GM12878 (cell line): ENCODE results near the gene CTIF. TPM values are rescaled to one million over a fixed set of nuclear protein-coding genes. Genes with fewer than 3 reads are reported as not detected.
A peak's percentile ranks its signal among the peaks of the same experiment; 100 is the strongest.

ENCODE experiments used
- ATAC-seq: fragments of 200-7000 bp; cut with Tn5 transposase; 3 replicates; pipeline ENCODE4 v1.9.1; 2020; ENCODE audit warnings: mild to moderate bottlenecking, moderate library complexity
- BruUV-seq: library from RNA; stranded (reverse); fragments of 400-500 nt; replicated peaks from 2 replicates; lab custom pipeline; 2021; lab: Mats Ljungman, UMichigan
- CTCF ChIA-PET: fragments of 300-600 bp; sonication (Branson Sonifier 250); formaldehyde crosslinking; extraction: SDS; loops from one replicate; lab custom pipeline; 2021; ENCODE audit warnings: inconsistent platforms; lab: Yijun Ruan, JAX
- POLR2A ChIA-PET: fragments of 350-600 bp; formaldehyde crosslinking; extraction: SDS; loops from one replicate; lab custom pipeline; 2021; ENCODE audit warnings: inconsistent platforms; lab: Charles Lee
- RAD21 ChIA-PET: fragments of 300-600 bp; sonication (Branson Sonifier 250); formaldehyde crosslinking; loops from one replicate; lab custom pipeline; 2023; ENCODE audit warnings: antibody characterized with exemption; ENCODE audit not compliant: unreplicated experiment; lab: Charles Lee
- SMC1A ChIA-PET: fragments of 300-600 bp; sonication (Branson Sonifier 250); formaldehyde crosslinking; loops from one replicate; lab custom pipeline; 2023; ENCODE audit not compliant: unreplicated experiment, uncharacterized antibody; lab: Charles Lee
- DNase-seq: peaks from one replicate; pipeline ENCODE4 v3.0.0-alpha.2; 2011; ENCODE audit warnings: low read depth, low spot score
- FAIRE-seq: peaks from 3 replicates; lab custom pipeline; 2011; peaks lifted over from hg19 to GRCh38; lab: Jason Lieb, UNC
- H2AFZ ChIP-seq: 2 replicates; pipeline ENCODE4 v1.6.0; 2011; ENCODE audit warnings: low read depth, low read length, control low read depth; ENCODE audit not compliant: control insufficient read depth
- H3K27ac ChIP-seq: 2 replicates; pipeline ENCODE4 v1.5.1; 2011; ENCODE audit warnings: control low read depth; ENCODE audit not compliant: control insufficient read depth, insufficient read depth
- H3K27me3 ChIP-seq, 2 experiments: replicated peaks in 1 of 2; 2 replicates each; pipeline versions ENCODE4 v1.6.0 to v1.6.1; 2011; ENCODE audit warnings: low read length in 1 of 2; ENCODE audit not compliant: control insufficient read depth in 2 of 2, insufficient read depth in 2 of 2
- H3K36me3 ChIP-seq, 2 experiments: 2 replicates each; pipeline ENCODE4 v1.5.1; 2011; ENCODE audit warnings: low read length in 1 of 2; ENCODE audit not compliant: control insufficient read depth in 2 of 2, insufficient read depth in 2 of 2
- H3K4me1 ChIP-seq: 2 replicates; pipeline ENCODE4 v1.6.1; 2011; ENCODE audit warnings: mild to moderate bottlenecking, low read length, moderate library complexity, mixed read lengths; ENCODE audit not compliant: control insufficient read depth, insufficient read depth
- H3K4me2 ChIP-seq: 2 replicates; pipeline ENCODE4 v1.6.0; 2011; ENCODE audit warnings: control low read depth; ENCODE audit not compliant: control insufficient read depth, insufficient read depth
- H3K4me3 ChIP-seq: fragments of 200-600 bp; sonication (generic); 2 replicates; pipeline ENCODE4 v1.5.1; 2016
- H3K79me2 ChIP-seq: 2 replicates; pipeline ENCODE4 v1.6.0; 2011; ENCODE audit warnings: low read length; ENCODE audit not compliant: control insufficient read depth, insufficient read depth
- H3K9ac ChIP-seq: 2 replicates; pipeline ENCODE4 v1.8.0; 2011; ENCODE audit warnings: low read length, control low read depth, mixed read lengths; ENCODE audit not compliant: control insufficient read depth, insufficient read depth
- H3K9me3 ChIP-seq: replicated peaks from 3 replicates; pipeline ENCODE4 v1.5.1; 2011; ENCODE audit warnings: mild to moderate bottlenecking, low read length; ENCODE audit not compliant: control insufficient read depth, insufficient read depth
- H4K20me1 ChIP-seq: 2 replicates; pipeline ENCODE4 v1.6.0; 2011; ENCODE audit not compliant: control insufficient read depth, insufficient read depth
- ASH2L ChIP-seq: fragments of 300-600, 200-600 bp; sonication (generic); IDR thresholded peaks from 2 replicates; pipeline ENCODE4 v1.6.1; 2017; ENCODE audit warnings: low read depth, mild to moderate bottlenecking, borderline replicate concordance
- CBX5 ChIP-seq: sonication (generic); IDR thresholded peaks from 2 replicates; pipeline ENCODE4 v1.6.1; 2016; ENCODE audit warnings: low read depth, moderate library complexity, mild to moderate bottlenecking, inconsistent platforms
- DPF2 ChIP-seq: fragments of 450-650 bp; IDR thresholded peaks from 2 replicates; pipeline ENCODE4 v1.6.1; 2017; ENCODE audit warnings: mild to moderate bottlenecking
- IKZF2 ChIP-seq, 2 experiments: fragments of 450-650 bp; IDR thresholded peaks; 2 replicates each; pipeline ENCODE4 v1.6.1; 2017; ENCODE audit warnings: mild to moderate bottlenecking in 2 of 2, moderate library complexity in 2 of 2
- MYB ChIP-seq: fragments of 150-350 bp; IDR thresholded peaks from 2 replicates; pipeline ENCODE4 v1.6.1; 2014; ENCODE audit warnings: mild to moderate bottlenecking, low read depth, low read length, borderline replicate concordance
- RELA ChIP-seq: fragments of 450-650 bp; IDR thresholded peaks from 2 replicates; pipeline ENCODE4 v1.8.0; 2014; ENCODE audit warnings: borderline replicate concordance; ENCODE audit not compliant: partially characterized antibody
- SPI1 ChIP-seq: IDR thresholded peaks from 2 replicates; pipeline ENCODE4 v1.6.1; 2011; ENCODE audit warnings: low read depth, mild to moderate bottlenecking, low read length, moderate library complexity, borderline replicate concordance; ENCODE audit not compliant: insufficient read depth
- SREBF2 ChIP-seq: IDR thresholded peaks from 2 replicates; pipeline ENCODE4 v1.6.1; 2012; ENCODE audit warnings: mild to moderate bottlenecking, low read length
- WGBS: methylation state at CpG from one replicate; pipeline ENCODE4 v1.1.6; 2016; ENCODE audit warnings: low lambda C conversion rate; ENCODE audit not compliant: insufficient replicate concordance, insufficient coverage; ENCODE audit errors: missing lambda C conversion rate; 5-methylcytosine and 5-hydroxymethylcytosine counted together
- in situ Hi-C: fragments of 300-500 bp; cut with MboI; formaldehyde crosslinking; loops from 9 replicates; pipeline ENCODE4 v1.14.3; 2018; ENCODE audit warnings: mixed read lengths
- intact Hi-C: fragments of 100-400 bp; cut with micrococcal nuclease; formaldehyde crosslinking; loops from one replicate; pipeline ENCODE4 v1.14.2; 2022; ENCODE audit not compliant: unreplicated experiment
- polyA plus RNA-seq, 11 experiments: library from polyadenylated mRNA; depleted of rRNA in 4 of 11; unstranded in 6 of 11; stranded (reverse) in 5 of 11; fragments of >200 nt; fragmentation: Nextera tagmentation in 4 of 11; fragmentation: Illumina TruSeq in 1 of 11; extraction: Ambion mirVana in 4 of 11; extraction: Trizol in 1 of 11; gene quantifications; 1 replicate in 1 of 11; 2 replicates in 10 of 11; pipeline versions ENCODE4 v1.2.1 to v1.2.3, GENCODE V29; 2011 to 2016; ENCODE audit warnings: inconsistent platforms in 2 of 11, missing spikeins in 2 of 11, low read depth in 1 of 11
- total RNA-seq, 4 experiments: library from RNA; depleted of rRNA in 3 of 4; stranded (reverse); fragments of >200 nt in 3 of 4; fragmentation: Illumina TruSeq in 1 of 4; extraction: Trizol in 1 of 4; gene quantifications; 2 replicates each; pipeline versions ENCODE4 v1.2.1 to v1.2.3, GENCODE V29; 2013 to 2021
- TF ChIP-seq, protein P1 (sequence below): fragments of 450-650 bp; IDR thresholded peaks from 2 replicates; pipeline ENCODE4 v1.6.1; 2018; ENCODE audit warnings: mild to moderate bottlenecking, low read depth, moderate library complexity; ENCODE audit not compliant: partially characterized antibody
- TF ChIP-seq, protein P2 (sequence below): fragments of 450-650 bp; IDR thresholded peaks from 2 replicates; pipeline ENCODE4 v1.6.1; 2014; ENCODE audit warnings: mild to moderate bottlenecking
- TF ChIP-seq, protein P3 (sequence below): IDR thresholded peaks from 2 replicates; pipeline ENCODE4 v1.6.1; 2012; ENCODE audit warnings: low read length, inconsistent platforms
- TF ChIP-seq, protein P4 (sequence below): IDR thresholded peaks from 2 replicates; pipeline ENCODE4 v1.6.1; 2012; ENCODE audit warnings: low read depth, low read length, improper control_type of control experiment

Gene CTIF
- total and polyA plus RNA-seq, 10 of the 15 experiments (the other 5 are each of a cell fraction or from before 2014, with no cell fraction given): 0.06 to 11.6 (median 2.5) TPM

DNA sequence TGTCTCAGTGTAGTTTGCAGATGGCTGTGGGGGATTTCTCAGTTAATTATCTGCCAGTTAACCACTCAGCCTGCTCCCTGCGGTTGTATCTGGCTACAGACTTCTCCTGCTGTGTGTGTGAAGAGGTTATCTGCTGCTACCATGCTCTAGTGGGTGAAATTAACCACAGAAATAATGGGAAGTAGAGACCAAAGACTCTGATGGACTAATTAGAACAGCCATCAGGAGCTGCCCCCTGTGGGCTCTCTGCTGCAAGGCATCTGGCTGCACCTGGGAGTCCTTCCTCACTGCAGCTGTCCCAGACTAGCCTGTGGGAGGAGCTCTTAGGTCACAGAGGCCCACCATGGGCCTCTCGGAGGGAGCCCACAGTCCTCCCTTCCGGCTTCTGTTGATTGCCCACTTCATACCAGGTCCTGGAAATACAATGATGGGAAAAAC lies 66.6 kb downstream of the CTIF start (continued):
- TF ChIP-seq, protein P1, sequence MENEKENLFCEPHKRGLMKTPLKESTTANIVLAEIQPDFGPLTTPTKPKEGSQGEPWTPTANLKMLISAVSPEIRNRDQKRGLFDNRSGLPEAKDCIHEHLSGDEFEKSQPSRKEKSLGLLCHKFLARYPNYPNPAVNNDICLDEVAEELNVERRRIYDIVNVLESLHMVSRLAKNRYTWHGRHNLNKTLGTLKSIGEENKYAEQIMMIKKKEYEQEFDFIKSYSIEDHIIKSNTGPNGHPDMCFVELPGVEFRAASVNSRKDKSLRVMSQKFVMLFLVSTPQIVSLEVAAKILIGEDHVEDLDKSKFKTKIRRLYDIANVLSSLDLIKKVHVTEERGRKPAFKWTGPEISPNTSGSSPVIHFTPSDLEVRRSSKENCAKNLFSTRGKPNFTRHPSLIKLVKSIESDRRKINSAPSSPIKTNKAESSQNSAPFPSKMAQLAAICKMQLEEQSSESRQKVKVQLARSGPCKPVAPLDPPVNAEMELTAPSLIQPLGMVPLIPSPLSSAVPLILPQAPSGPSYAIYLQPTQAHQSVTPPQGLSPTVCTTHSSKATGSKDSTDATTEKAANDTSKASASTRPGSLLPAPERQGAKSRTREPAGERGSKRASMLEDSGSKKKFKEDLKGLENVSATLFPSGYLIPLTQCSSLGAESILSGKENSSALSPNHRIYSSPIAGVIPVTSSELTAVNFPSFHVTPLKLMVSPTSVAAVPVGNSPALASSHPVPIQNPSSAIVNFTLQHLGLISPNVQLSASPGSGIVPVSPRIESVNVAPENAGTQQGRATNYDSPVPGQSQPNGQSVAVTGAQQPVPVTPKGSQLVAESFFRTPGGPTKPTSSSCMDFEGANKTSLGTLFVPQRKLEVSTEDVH: no peak
- TF ChIP-seq, protein P2, sequence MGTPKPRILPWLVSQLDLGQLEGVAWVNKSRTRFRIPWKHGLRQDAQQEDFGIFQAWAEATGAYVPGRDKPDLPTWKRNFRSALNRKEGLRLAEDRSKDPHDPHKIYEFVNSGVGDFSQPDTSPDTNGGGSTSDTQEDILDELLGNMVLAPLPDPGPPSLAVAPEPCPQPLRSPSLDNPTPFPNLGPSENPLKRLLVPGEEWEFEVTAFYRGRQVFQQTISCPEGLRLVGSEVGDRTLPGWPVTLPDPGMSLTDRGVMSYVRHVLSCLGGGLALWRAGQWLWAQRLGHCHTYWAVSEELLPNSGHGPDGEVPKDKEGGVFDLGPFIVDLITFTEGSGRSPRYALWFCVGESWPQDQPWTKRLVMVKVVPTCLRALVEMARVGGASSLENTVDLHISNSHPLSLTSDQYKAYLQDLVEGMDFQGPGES: no peak
- TF ChIP-seq DPF2: 0 out of 2 replicates have a peak, but pooled peaks have one; percentile 30

DNA sequence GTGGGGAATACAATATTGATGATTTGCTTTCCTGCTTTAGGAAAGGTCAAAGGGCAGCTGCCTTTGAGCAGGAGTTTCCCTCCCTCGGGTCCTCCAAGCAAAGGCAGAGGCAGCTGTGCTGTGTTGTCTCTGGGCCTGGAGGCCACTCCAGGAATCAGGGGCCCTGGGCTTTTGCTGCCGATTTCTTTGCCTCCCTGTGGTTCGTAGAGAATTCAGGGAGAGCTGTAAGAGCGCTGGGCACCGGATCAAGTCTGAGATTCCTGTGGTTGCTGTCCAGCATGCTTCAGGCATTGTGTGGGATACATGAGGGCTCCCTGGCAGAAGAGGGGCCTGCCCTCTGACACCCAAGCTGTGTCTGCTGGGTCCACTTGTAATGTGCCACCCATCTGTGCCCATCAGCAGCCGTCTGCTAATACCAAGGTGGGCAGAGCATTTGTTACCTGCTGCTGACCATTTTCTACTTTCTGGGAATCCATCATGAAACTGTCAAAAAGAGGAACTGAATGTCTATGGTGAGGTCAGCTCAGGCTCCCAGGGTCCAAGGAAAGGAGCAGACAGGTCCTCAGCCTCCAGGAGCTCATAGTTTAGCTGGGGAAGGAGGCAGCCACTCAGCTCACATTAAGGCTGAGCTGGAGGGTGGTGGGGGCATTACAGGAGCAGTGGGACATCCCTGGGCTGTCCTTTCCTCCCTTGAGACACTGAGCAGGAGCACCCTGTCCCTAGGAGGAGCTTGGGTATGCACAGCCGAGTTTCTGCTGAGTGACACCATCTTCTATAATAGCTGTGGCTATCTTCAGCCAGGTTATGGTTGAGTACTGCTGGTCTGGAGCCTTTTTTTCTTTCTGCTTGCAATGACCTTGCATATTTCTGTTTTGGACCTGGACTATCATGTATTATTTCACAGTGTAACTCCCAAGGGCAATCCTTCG lies 68.5 kb downstream of the CTIF start:
- POLR2A ChIA-PET: no interaction called here
- DNase-seq (no peak), ATAC-seq (peak; percentile 48), FAIRE-seq (no peak)
- Histone ChIP-seq H3K4me3 (no peak overlapping the region), H3K27ac (no peak overlapping the region), H2AFZ (no peak overlapping the region), H3K4me1 (no peaks in the 10 kb centered on the region; the same call in 1 of the 2 replicates), H3K79me2 (no peaks in the 10 kb centered on the region), H3K27me3 (no peaks in the 10 kb centered on the region), H3K9ac (no peak overlapping the region), H3K36me3 (no peaks in the 10 kb centered on the region), H3K9me3 (no peaks in the 10 kb centered on the region), H3K4me2 (no peak overlapping the region), H4K20me1 (no peaks in the 10 kb centered on the region; the same call in 1 of the 2 replicates)
- intact Hi-C loops: no loop called here
- RAD21 ChIA-PET: interaction anchor here (1.1 kb wide), 1 partner anchor 43 kb away, joined by 3 read pairs; no protein-coding TSS in a partner anchor
- BruUV-seq: no TSS peak
- in situ Hi-C loops: no loop called here
- WGBS: 62% methylated on average over 8 of the region's 8 CpGs
- CTCF ChIA-PET: interaction anchor here (1.1 kb wide), 2 partner anchors 33 to 162 kb away, joined by 3 to 4 read pairs; no protein-coding TSS in a partner anchor
- SMC1A ChIA-PET: no interaction called here
- TF ChIP-seq SPI1: peak; percentile 90
- TF ChIP-seq IKZF2 (IDR thresholded peaks at IDR 0.05): 0 out of 4 replicates have a peak, but pooled peaks of 1 of the 2 experiments have one; percentile 18
- TF ChIP-seq MYB: no peak
- TF ChIP-seq SREBF2: no peak
- no peak for TF ChIP-seq RELA
- TF ChIP-seq CBX5: no peak
- no peak for TF ChIP-seq ASH2L
- TF ChIP-seq, protein P3, sequence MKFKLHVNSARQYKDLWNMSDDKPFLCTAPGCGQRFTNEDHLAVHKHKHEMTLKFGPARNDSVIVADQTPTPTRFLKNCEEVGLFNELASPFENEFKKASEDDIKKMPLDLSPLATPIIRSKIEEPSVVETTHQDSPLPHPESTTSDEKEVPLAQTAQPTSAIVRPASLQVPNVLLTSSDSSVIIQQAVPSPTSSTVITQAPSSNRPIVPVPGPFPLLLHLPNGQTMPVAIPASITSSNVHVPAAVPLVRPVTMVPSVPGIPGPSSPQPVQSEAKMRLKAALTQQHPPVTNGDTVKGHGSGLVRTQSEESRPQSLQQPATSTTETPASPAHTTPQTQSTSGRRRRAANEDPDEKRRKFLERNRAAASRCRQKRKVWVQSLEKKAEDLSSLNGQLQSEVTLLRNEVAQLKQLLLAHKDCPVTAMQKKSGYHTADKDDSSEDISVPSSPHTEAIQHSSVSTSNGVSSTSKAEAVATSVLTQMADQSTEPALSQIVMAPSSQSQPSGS: no peak
- TF ChIP-seq, protein P4, sequence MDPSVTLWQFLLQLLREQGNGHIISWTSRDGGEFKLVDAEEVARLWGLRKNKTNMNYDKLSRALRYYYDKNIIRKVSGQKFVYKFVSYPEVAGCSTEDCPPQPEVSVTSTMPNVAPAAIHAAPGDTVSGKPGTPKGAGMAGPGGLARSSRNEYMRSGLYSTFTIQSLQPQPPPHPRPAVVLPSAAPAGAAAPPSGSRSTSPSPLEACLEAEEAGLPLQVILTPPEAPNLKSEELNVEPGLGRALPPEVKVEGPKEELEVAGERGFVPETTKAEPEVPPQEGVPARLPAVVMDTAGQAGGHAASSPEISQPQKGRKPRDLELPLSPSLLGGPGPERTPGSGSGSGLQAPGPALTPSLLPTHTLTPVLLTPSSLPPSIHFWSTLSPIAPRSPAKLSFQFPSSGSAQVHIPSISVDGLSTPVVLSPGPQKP: no peak
